Activated CD4-positive, CD25-positive, alpha-beta regulatory T cell treated with anti-CD3 and anti-CD28 coated beads, Interleukin-2, amount 50 U/mL, for 16 hours (primary cell): ENCODE measurements around the gene COL23A1.

ENCODE experiments used
- DNase-seq: peaks from one replicate; pipeline ENCODE4 v3.0.0-alpha.2; 2020; ENCODE audit warnings: low read depth, low spot score

COL23A1 gene

GRCh38 chr5:178460598-178460997 lies 129.6 kb downstream of the COL23A1 start:
- no peak for DNase-seq

GRCh38 chr5:178460174-178460573 lies 130.0 kb downstream of the COL23A1 start:
- no peak for DNase-seq

GRCh38 chr5:178458140-178458539 lies 132.1 kb downstream of the COL23A1 start:
- DNase-seq: no peak

GRCh38 chr5:178457471-178457870 lies 132.7 kb downstream of the COL23A1 start:
- no peak for DNase-seq

GRCh38 chr5:178455480-178455835 lies 134.7 kb downstream of the COL23A1 start:
- no peak for DNase-seq

- DNase-seq: no peak
These were observed 135.2 kb downstream of the COL23A1 start for GRCh38 chr5:178454821-178455479.

GRCh38 chr5:178454303-178454702 lies 135.9 kb downstream of the COL23A1 start:
- DNase-seq: no peak

GRCh38 chr5:178453224-178453623 lies 137.0 kb downstream of the COL23A1 start:
- no peak for DNase-seq

- no peak for DNase-seq
These were observed 139.8 kb downstream of the COL23A1 start for GRCh38 chr5:178450121-178451028.

GRCh38 chr5:178449163-178450070 lies 140.8 kb downstream of the COL23A1 start:
- no peak for DNase-seq

GRCh38 chr5:178445534-178445933 lies 144.7 kb downstream of the COL23A1 start:
- DNase-seq: no peak

GRCh38 chr5:178442405-178443257 lies 147.6 kb downstream of the COL23A1 start:
- DNase-seq: no peak

GRCh38 chr5:178441486-178442270 lies 148.5 kb downstream of the COL23A1 start:
- no peak for DNase-seq

- DNase-seq: no peak
These were observed 150.0 kb downstream of the COL23A1 start for GRCh38 chr5:178440181-178440580.

GRCh38 chr5:178439493-178440180 lies 150.6 kb downstream of the COL23A1 start:
- no peak for DNase-seq

GRCh38 chr5:178438796-178439195 lies 151.4 kb downstream of the COL23A1 start:
- DNase-seq: no peak

- DNase-seq: no peak
These were observed 152.7 kb downstream of the COL23A1 start for GRCh38 chr5:178437386-178438075.

GRCh38 chr5:178436326-178436940 lies 153.8 kb downstream of the COL23A1 start:
- DNase-seq: no peak
